GM23338 (cell line): ENCODE results near the gene UNC5B. TPM values are rescaled to one million over a fixed set of nuclear protein-coding genes. Genes with fewer than 3 reads are reported as not detected.

ENCODE experiments used
- ATAC-seq: fragments of 200-7000 bp; cut with Tn5 transposase; 3 replicates; pipeline ENCODE4 v1.9.1; 2020
- DNase-seq: peaks from one replicate; pipeline ENCODE4 v3.0.0-alpha.2; 2015; ENCODE audit warnings: low spot score
- H2AFZ ChIP-seq: fragments of 200-600 bp; sonication (generic); 2 replicates; pipeline ENCODE4 v1.8.0; 2016; ENCODE audit warnings: antibody characterized with exemption, mild to moderate bottlenecking, moderate library complexity
- H3F3A ChIP-seq: fragments of 200-600 bp; sonication (generic); replicated peaks from 2 replicates; pipeline ENCODE4 v1.8.0; 2017; ENCODE audit warnings: antibody characterized with exemption, mixed run types, low read depth
- H3K27ac ChIP-seq: fragments of 200-600 bp; sonication (generic); 2 replicates; pipeline ENCODE4 v1.6.1; 2016; ENCODE audit warnings: low read depth
- H3K27me3 ChIP-seq: fragments of 200-600 bp; sonication (generic); 2 replicates; pipeline ENCODE4 v1.8.0; 2016; ENCODE audit warnings: mild to moderate bottlenecking, mixed run types, moderate library complexity; ENCODE audit not compliant: insufficient read depth
- H3K36me3 ChIP-seq: fragments of 200-600 bp; sonication (generic); 2 replicates; pipeline ENCODE4 v1.8.0; 2016; ENCODE audit warnings: mild to moderate bottlenecking; ENCODE audit not compliant: insufficient read depth
- H3K4me1 ChIP-seq: fragments of 200-600 bp; sonication (generic); 2 replicates; pipeline ENCODE4 v1.8.0; 2016; ENCODE audit warnings: mild to moderate bottlenecking, moderate library complexity; ENCODE audit not compliant: insufficient read depth
- H3K4me2 ChIP-seq: fragments of 200-600 bp; sonication (generic); 2 replicates; pipeline ENCODE4 v1.7.1; 2017; ENCODE audit warnings: mixed run types
- H3K4me3 ChIP-seq: fragments of 200-600 bp; sonication (generic); 2 replicates; pipeline ENCODE4 v1.6.1; 2016; ENCODE audit warnings: mixed run types
- H3K79me2 ChIP-seq: fragments of 200-600 bp; sonication (generic); replicated peaks from 2 replicates; pipeline ENCODE4 v1.8.0; 2017; ENCODE audit warnings: mild to moderate bottlenecking; ENCODE audit not compliant: insufficient read depth
- H3K9me2 ChIP-seq: fragments of 200-600 bp; sonication (generic); 2 replicates; pipeline ENCODE4 v1.8.0; 2017; ENCODE audit not compliant: insufficient read depth
- H4K20me1 ChIP-seq: fragments of 200-600 bp; sonication (generic); replicated peaks from 2 replicates; pipeline ENCODE4 v1.8.0; 2017; ENCODE audit warnings: mild to moderate bottlenecking; ENCODE audit not compliant: insufficient read depth
- H3K27ac Mint-ChIP-seq: 2 replicates; pipeline ENCODE4 v1.8.0; 2020; ENCODE audit warnings: inconsistent platforms, mild to moderate bottlenecking, moderate library complexity, mixed read lengths
- H3K27me3 Mint-ChIP-seq: 3 replicates; pipeline ENCODE4 v1.8.0; 2022; ENCODE audit warnings: low read depth, mild to moderate bottlenecking, moderate library complexity, mixed read lengths, inconsistent platforms; ENCODE audit not compliant: insufficient read depth, poor library complexity
- H3K36me3 Mint-ChIP-seq: 3 replicates; pipeline ENCODE4 v1.8.0; 2021; ENCODE audit warnings: low read depth, mild to moderate bottlenecking, inconsistent platforms, moderate library complexity, mixed read lengths
- H3K4me1 Mint-ChIP-seq: 3 replicates; pipeline ENCODE4 v1.8.0; 2020; ENCODE audit warnings: mild to moderate bottlenecking, inconsistent platforms, mixed read lengths
- H3K4me3 Mint-ChIP-seq: 3 replicates; pipeline ENCODE4 v1.8.0; 2021; ENCODE audit warnings: moderate library complexity, mild to moderate bottlenecking, inconsistent platforms, mixed read lengths
- H3K9me3 Mint-ChIP-seq: 3 replicates; pipeline ENCODE4 v1.8.0; 2020; ENCODE audit warnings: moderate library complexity, mild to moderate bottlenecking, inconsistent platforms, mixed read lengths
- CREB1 ChIP-seq: fragments of 250-450 bp; sonication (Bioruptor Pico); IDR thresholded peaks from 2 replicates; pipeline ENCODE4 v1.5.0; 2020; ENCODE audit warnings: low read depth, mild to moderate bottlenecking, moderate library complexity
- CTCF ChIP-seq, 2 experiments: fragments of 200-600 bp in 1 of 2; sonication (generic) in 1 of 2; conservative IDR thresholded peaks; 2 replicates each; pipeline versions ENCODE4 v1.5.1 to v1.6.1; 2016 to 2017; ENCODE audit warnings: antibody characterized with exemption in 2 of 2, low read depth in 2 of 2, mild to moderate bottlenecking in 2 of 2, moderate library complexity in 1 of 2
- ETS1 ChIP-seq: IDR thresholded peaks from 2 replicates; pipeline ENCODE4 v1.6.1; 2016; ENCODE audit warnings: antibody characterized with exemption
- EZH2 ChIP-seq: fragments of 200-600 bp; sonication (generic); IDR thresholded peaks from one replicate; pipeline ENCODE4 v1.8.0; 2017; ENCODE audit warnings: antibody characterized with exemption, mild to moderate bottlenecking, low read depth; ENCODE audit not compliant: unreplicated experiment
- EZH2phosphoT487 ChIP-seq: fragments of 200-600 bp; sonication (generic); IDR thresholded peaks from one replicate; pipeline ENCODE4 v1.8.1; 2018; ENCODE audit warnings: antibody characterized with exemption; ENCODE audit not compliant: unreplicated experiment
- JUNB ChIP-seq: IDR thresholded peaks from one replicate; pipeline ENCODE4 v1.6.1; 2016; ENCODE audit warnings: antibody characterized with exemption; ENCODE audit not compliant: unreplicated experiment
- NANOG ChIP-seq: IDR thresholded peaks from 2 replicates; pipeline ENCODE4 v1.6.1; 2016; ENCODE audit warnings: antibody characterized with exemption, borderline replicate concordance
- POLR2AphosphoS5 ChIP-seq: IDR thresholded peaks from 2 replicates; pipeline ENCODE4 v1.6.1; 2016; ENCODE audit warnings: antibody characterized with exemption, low read depth
- STAT1 ChIP-seq: IDR thresholded peaks from one replicate; pipeline ENCODE4 v1.6.1; 2016; ENCODE audit warnings: antibody characterized with exemption; ENCODE audit not compliant: unreplicated experiment
- ZNF114 ChIP-seq: fragments of 250-450 bp; sonication (Bioruptor Pico); IDR thresholded peaks from 2 replicates; pipeline ENCODE4 v1.5.0; 2020; ENCODE audit warnings: mild to moderate bottlenecking, moderate library complexity
- ZNF331 ChIP-seq: fragments of 250-450 bp; sonication (Bioruptor Pico); IDR thresholded peaks from 2 replicates; pipeline ENCODE4 v1.5.0; 2020; ENCODE audit warnings: low read depth, mild to moderate bottlenecking, moderate library complexity
- ZNF462 ChIP-seq: fragments of 250-450 bp; sonication (Bioruptor Pico); IDR thresholded peaks from 2 replicates; pipeline ENCODE4 v1.5.0; 2020; ENCODE audit warnings: mild to moderate bottlenecking, moderate library complexity
- polyA plus RNA-seq: library from polyadenylated mRNA; unstranded; fragments of >200 nt; fragmentation: Nextera tagmentation; extraction: Ambion mirVana; gene quantifications from 2 replicates; pipeline ENCODE4 v1.2.1, GENCODE V29; 2016
- total RNA-seq: library from RNA; depleted of rRNA; stranded (reverse); fragments of >200 nt; shearing (Covaris generic); gene quantifications from 2 replicates; pipeline ENCODE4 v1.2.3, GENCODE V29; 2014

Gene UNC5B
- total and polyA plus RNA-seq, 2 experiments from 2014 or later, result 8.0 to 31.2 TPM

GRCh38 chr10:71264345-71265200 is 52.2 kb downstream of the UNC5B start (continued):
- TF ChIP-seq ETS1, result no peak
- no peak for TF ChIP-seq ZNF331 (CRISPR knock-in tag)
- TF ChIP-seq EZH2phosphoT487, result no peak

- peaks cover 88% of the 10 kb centered on the region for H3K4me1 Mint-ChIP-seq
- Histone ChIP-seq H3K4me2 (no peak overlapping the region; the same call in 1 of the 2 replicates), H3K9me2 (no peaks in the 10 kb centered on the region), H3K27ac (no peak overlapping the region), H3K27me3 (no peaks in the 10 kb centered on the region), H2AFZ (no peak overlapping the region), H3K36me3 (no peaks in the 10 kb centered on the region), H3K79me2 (peaks cover 17% of the 10 kb centered on the region; the same call in 1 of the 2 replicates), H3K4me1 (peaks cover 58% of the 10 kb centered on the region), H3K4me3 (no peak overlapping the region), H4K20me1 (no peaks in the 10 kb centered on the region; the same call in 1 of the 2 replicates), H3F3A (peaks cover 7% of the 10 kb centered on the region)
- H3K27me3 Mint-ChIP-seq, result peaks cover 24% of the 10 kb centered on the region
- H3K36me3 Mint-ChIP-seq, result no peaks in the 10 kb centered on the region
- ATAC-seq (no peak), DNase-seq (no peak)
- H3K9me3 Mint-ChIP-seq, result no peaks in the 10 kb centered on the region; the same call in 2 of the 3 replicates
- no peak overlapping the region for H3K4me3 Mint-ChIP-seq
- peak overlapping the region; percentile 89; the same call in 1 of the 2 replicates for H3K27ac Mint-ChIP-seq
- TF ChIP-seq CTCF (conservative IDR thresholded peaks at IDR 0.05; ENCODE audit: low read depth in 2 of 2) (no peak), ZNF462 (CRISPR knock-in tag) (no peak), ZNF331 (CRISPR knock-in tag) (no peak), EZH2phosphoT487 (no peak), STAT1 (no peak), NANOG (no peak), POLR2AphosphoS5 (no peak), ETS1 (no peak), CREB1 (CRISPR knock-in tag) (no peak), ZNF114 (CRISPR knock-in tag) (no peak), EZH2 (no peak), JUNB (no peak)
These were observed 52.8 kb downstream of the UNC5B start for GRCh38 chr10:71265201-71265575.
